KBM-7 (cell line): ENCODE results near the gene MAP3K4.

Source experiments
- DNase-seq: peaks from one replicate; pipeline ENCODE4 v3.0.0-alpha.2; 2015
- in situ Hi-C: fragments of 300-500 bp; cut with MboI; formaldehyde crosslinking; loops from 2 replicates; pipeline ENCODE4 v1.14.3; 2020; ENCODE audit warnings: low sequenced_read_pairs, low pct_unique_long_range_greater_than_20kb, mixed read lengths

The MAP3K4 gene

DNA sequence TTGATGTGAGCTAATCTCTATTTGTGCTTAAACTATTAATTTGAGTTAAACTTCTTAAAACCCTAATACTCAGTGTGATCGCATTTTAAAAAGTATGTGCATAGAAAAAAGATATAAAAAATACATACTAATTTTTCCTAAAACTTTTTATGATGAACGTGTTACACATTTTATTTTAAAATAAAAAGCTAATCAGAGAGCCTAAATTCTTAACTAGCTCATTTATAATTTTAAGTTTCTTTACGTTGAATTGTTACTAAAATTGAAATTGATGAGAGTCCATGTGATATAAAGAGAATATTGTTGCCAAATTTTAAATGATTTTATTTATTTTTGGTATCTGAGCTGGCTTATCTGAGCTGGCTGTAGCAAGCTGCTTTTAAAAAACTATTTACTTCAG, 6.6 kb downstream of the MAP3K4 start:
- no peak for DNase-seq
- in situ Hi-C loops = no loop called here

DNA sequence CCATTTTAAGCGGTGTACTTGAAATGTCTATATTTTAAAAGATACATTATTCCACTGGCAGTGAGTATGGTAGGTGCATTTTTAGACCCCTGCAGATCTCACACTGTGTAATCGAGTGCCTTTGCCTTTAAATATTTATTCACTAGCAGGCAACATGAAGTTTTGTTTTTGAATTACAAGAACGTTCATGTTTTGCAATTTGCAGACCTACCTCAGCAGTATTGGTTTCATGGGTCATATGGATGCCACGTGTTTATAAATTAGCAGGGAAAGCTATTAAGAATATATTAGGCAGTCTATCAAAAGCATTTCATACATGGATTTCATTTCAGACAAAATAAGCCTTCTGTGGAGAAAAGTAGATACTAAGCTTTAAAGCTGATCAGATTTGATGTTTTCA, 7.2 kb downstream of the MAP3K4 start:
- in situ Hi-C loops = no loop called here
- DNase-seq = no peak

DNA sequence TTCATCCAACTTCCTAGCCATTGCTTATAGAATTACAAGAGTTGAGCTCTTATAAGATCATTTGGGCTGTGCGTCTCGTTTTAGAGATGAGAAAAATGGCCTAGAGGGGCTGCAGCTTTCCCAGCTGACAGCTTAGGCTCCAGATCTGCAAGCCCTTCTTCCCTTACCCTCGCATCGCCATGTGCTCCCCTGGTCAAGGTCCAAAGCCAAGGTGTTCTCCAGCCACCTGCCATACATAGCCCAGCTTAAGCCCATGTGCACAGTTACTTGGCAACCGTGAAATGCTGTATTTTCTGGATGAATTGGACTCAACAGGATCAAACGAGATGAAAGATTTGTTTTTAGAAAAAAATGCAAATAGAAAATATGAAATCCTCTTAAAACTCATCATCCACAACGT, 7.9 kb downstream of the MAP3K4 start:
- no peak for DNase-seq
- in situ Hi-C loops = no loop called here

DNA sequence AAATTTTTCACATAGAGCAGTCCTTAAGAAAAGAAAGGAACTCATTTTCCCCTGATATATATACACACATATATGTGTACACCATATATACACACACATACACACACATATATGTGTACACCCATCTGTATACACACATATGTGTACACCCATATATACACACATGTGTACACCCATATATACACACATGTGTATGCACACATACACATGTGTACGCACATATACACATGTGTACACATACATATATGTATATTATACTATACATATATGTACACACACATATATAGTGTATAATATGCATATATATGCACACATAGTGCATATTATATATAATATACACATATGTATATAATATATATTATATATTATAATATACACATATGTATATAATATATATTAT, 9.1 kb downstream of the MAP3K4 start:
- no peak for DNase-seq
- in situ Hi-C loops = no loop called here

DNA sequence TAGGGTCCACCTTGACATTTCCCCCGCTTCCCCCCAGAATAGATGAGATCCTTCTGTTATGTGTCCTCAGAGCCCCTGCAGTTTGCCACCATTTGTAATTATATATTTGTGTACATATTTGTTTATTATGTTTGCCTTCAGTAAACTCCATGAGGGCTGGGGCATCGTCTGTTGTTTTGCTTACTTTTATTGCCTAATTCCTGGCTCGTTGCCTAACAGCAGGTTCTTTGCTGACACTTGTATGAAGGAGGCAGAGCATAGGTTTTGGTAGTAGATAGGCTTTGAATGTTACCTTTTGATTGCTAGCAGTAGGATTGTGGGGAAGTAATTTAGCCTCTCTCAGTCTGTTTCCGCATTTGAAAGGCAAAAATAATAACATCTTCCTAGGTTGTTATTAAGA, 9.9 kb downstream of the MAP3K4 start:
- in situ Hi-C loops = no loop called here
- DNase-seq = peak; percentile 8

DNA sequence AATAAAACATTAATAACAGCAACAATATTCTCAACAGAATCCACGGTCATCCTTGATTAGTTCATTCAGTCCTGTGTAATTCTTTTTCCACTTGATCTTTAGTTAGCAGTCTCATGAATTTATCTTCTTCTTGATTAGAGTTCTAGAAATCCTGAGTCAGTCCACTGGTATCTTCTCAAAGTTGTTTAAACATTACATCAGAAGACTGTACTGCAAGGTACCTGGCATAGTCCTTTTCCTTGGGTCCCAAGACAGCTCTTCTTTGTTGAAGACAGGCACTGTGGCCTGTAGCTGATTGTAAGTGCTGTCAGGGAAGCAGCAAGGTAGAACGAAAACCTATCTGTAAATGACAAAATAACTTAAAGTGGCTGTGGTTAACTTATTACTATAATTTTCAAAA, 11.8 kb downstream of the MAP3K4 start:
- in situ Hi-C loops = no loop called here
- no peak for DNase-seq

DNA sequence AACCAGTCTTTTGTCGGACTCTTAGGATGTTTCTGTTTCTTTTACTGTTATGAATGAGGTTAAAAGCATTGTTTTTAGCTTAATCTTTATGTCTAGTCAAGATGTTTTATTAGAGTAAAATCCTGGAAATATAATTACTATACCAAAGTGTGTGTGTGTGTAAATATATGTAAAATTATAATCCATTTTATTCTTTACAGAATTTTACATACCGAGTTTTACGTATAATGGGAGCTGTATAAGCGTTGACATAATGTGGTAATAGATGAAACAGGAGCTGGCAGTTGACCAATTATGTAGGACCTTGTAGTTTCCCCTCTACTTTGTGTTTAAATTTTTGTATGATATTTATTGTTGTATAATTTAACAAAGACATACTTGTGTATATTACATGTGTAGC, 16.7 kb downstream of the MAP3K4 start:
- in situ Hi-C loops = no loop called here

DNA sequence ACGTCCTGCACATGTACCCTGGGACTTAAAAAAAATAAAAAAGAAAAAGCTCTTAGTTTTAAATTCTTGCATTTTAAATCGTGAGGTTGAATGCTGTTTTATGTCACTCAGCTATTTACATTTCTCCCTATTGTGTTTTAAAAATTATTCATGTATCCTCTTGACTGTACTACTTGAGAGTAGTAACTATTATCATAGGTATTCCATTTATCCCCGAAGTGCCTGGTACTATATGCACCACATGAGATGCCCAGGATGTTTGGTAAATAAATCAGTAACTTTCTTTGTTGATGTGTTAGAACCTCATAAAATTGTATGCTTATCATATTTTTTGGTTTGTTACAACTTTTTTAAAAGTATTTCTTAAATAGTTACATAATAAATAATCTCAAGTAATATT, 18.4 kb downstream of the MAP3K4 start:
- DNase-seq = no peak
- in situ Hi-C loops = no loop called here

More for the DNA sequence above, 16.7 kb downstream of the MAP3K4 start:
- no peak for DNase-seq

DNA sequence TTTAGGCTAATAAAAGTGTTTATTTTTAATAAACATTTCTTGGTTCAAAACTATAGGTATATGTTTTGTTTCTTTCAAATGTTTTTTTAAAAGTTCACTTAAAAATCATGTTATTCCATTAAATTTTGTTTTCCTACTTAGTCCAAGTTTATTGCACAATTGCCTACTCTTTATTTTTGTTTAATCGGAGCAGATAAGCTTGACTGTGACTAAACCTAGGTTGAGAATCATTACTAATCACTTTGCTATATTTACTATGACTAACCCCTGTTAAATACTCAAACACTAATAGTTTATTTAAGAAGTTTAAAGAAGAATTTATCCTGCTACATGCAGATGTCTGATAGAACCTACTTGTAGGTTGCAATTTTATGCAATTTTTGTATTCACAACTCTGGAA, 18.8 kb downstream of the MAP3K4 start:
- in situ Hi-C loops = no loop called here
- no peak for DNase-seq

DNA sequence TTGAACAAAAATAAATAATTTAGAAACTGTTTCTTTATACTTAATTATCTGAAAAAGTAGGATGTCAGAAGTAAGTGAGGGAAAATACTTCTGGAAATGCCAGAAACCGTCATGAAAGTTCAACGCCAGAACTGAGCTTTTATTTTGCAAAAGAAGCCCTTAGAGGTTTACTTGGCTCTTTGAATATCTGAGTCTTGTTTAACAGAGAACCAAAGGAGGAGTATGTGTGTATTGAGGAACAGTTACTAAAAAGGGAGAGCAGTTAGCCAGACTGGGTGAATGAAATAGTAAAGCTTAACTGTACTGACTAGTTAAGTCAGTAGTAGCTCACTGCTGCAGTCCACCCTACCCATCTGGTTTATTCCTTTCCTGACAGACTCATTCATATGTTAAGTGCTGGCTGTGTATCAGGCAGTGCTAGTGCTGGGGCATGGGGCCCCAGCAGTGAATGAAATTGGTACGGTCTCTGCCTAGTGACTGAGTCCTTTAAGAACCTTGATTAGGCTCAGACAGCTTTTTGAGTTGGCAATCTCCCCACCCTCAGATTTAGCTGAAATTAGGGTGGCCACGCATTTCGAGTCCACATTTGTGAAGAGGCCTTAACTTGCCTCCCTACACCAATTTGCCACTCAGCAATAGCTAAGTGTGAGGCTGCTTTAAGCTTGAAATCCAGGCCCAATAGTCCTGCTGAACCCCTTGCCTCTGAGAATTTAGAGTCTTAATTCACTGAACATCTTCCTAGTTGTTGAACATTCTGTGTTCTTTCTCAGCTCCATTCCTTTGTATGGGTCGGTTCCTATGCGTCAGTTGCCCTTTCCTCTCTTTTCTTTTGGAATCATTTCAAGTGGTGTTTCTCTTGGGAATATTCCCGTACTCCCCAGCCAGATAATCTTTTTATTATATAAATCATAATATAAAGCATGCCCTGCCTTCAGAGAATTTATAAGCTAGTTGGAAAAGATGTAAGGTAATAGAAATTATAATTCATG, 20.2 kb downstream of the MAP3K4 start:
- in situ Hi-C loops = no loop called here
- no peak for DNase-seq

DNA sequence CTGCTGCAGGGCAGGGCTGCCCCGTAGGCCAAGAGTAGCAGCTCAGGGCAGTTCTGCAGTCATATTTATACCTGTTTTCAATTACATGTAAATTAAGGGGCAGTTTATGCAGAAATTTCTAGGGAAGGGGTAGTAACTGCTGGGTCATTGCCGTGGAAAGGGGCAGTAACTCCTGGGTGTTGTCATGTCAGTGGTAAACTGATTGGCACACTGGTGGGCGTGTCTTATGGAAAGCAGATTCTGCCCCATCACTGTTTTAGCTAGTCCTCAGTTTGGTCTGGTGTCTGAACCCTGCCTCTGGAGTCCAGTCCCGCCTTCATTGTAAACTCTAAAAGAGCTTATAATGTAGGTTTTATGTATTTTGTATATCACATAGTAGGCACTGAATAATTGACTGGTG, 22.1 kb downstream of the MAP3K4 start:
- DNase-seq = no peak
- in situ Hi-C loops = no loop called here

DNA sequence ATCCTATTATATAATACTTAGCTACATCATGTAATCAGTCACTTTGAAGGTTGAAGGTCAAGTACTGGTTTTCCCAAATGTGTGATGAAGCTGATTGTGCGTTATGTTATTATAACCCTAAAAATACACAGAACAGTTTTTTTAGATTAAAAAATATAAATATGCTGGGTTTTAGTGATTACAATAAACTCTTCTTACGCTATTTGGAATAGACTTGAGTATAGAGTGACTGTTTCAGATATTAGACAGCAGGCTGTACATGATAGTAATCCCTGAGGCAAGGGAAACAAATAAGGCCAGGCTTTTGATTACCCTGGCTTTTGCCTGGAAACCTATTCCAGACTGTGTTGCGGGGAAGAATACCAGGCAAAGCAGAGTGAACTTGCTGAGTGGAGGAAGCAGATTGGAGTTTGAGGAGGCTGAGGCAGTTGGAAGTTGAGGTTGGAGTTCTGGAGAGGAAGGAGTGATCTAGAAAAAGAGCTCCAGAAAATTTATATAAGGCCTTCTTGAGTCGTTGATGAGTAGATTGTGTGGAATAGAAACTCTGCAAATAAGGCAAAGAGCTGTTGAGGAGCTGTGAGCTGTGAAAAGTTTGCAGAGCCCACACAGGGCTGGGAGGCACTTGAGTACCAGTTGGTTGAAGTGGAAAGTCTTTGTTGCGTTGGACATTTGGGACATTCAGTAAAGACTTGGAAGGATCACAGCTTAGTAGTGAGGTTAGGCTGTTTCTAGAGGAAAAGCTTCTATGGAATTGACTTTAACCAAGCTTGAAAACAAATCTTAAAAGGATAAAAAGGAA, 26.4 kb downstream of the MAP3K4 start:
- no peak for DNase-seq
- in situ Hi-C loops = no loop called here

DNA sequence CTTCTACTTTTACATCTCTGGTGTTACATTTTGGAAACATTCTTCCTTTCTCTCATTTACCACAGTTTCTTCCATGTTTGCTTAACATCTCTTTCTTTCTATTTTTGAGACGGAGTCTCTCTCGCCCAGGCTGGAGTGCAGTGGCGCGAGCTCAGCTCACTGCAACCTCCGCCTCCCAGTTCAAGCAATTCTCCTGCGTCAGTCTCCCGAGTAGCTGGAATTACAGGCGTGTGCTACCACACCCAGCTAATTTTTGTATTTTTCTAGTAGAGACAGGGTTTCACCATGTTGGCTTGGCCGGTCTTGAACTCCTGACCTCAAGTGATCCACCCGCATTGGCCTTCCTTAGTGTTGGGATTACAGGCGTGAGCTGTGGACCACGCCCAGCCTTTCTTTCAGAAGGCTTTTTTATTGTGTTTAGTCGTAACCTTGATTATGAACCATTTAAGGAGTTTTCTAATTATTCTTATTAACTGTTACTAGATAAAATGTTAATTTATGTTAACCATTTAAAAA, 27.8 kb downstream of the MAP3K4 start:
- in situ Hi-C loops = no loop called here
- DNase-seq = no peak

DNA sequence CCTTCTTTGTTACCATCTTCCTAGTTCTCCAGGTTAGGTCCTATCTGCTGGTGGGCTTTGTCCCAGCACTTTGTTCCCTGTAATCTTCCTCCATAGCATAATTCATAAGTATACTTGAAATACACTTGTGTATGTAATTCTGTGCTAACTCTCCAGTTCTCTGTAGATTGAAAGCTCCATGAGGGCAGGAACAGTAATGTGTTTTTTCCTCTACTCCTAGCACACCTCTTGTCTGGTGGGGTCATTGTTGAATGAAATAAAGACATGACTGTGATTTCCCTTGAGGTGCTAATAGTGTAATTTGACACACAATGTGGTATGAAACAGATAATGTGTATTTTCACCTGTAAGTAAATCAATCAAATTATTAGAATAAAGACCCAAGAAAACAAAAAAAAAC, 30.0 kb downstream of the MAP3K4 start:
- DNase-seq = no peak
- in situ Hi-C loops = no loop called here

DNA sequence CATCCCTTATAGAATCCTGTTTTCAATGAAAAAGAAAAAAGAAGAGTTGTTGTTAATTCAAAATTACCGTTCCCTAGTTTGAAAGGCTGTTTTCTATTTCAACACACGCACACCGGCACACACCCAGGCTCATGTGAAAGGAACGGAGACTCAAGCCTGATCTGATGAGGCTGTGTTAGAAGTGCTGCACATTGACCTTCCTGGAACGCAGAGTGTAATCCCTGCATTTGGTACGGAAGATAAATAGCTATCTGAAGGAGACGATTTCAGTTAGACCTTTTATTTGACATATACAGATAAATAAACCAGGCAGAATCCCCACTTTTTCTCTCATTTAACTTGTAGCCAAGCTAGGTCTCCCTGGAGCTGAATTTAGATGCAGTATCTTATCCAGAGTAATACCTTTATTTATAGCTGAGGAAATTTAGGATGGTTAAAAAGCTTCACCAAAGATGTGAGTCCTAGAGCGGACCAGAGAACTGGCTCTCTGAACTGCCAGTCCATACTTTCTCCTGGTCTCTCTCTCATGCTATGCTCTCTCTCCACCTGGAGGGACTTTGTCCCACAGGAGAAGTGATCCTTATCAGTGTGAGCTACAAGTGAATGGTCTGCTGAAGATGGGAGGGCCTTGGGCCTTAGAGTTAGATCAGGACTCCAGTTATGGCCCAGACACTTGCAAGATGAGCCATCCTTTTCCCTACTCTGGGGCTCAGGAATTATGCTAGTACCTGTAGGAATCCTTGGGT, 30.6 kb downstream of the MAP3K4 start:
- no peak for DNase-seq
- in situ Hi-C loops = no loop called here

DNA sequence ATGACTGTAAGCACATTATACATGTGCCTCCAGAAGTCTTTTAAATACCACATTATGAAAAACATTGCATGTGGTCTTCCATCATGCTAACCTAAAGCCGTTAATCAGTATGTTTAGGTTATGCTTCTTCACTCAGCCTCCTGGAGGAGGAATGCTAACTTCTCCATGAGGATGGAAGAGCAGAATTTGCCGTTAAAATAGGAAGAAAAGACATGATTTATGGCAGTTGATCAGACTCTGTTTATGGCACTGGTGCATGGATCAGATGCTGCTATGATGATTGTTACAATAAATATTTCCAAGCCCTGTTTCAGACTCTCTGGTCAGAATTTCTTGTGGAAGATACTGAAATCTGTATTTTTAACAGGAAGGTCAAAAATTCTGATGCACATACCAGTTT, 31.7 kb downstream of the MAP3K4 start:
- in situ Hi-C loops = no loop called here
- no peak for DNase-seq

DNA sequence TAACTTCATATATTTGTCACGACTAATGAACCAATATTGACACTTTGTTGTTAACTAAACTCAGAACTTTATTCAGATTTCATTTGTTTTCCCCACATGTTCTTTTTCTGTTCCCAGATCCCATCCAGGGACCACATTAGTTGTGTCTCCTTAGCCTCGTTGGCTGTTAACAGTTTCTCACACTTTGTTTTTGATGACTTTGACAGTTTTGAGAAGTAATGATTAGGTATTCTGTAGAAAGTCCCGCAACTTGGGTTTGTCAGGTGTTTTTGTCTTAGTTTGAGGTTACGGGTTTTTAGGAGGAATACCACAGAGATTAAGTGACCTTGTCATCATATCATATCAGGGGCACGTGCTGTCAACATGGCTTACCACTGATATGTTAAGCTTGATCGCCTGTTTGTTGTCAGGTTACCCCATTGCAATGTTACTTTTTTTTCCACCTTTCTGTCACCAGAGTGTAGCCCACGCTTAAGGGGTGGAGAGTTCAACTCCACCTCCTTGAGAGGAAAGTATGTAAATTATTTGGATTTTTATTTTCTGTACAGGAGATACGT, 32.9 kb downstream of the MAP3K4 start:
- in situ Hi-C loops = no loop called here
- DNase-seq = no peak

DNA sequence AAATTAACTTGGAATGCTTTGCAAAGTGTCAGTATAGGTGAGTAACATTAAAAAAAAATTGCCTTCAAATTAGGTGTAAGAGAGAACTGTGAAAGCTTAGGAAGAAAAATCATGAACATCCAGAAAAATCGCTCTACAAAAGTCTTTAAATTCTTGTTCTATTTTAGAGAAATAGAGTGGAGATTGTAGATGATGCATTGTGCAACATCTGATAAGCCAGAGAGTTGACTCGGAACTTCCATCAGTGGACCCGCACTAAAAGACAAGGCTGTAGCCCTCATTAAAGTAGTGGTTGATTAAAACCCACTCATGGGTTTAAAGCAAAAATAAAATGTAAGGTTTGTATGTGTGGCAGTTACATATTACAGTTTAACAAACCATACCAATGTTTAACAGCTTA, 35.8 kb downstream of the MAP3K4 start:
- in situ Hi-C loops = no loop called here
- DNase-seq = no peak

DNA sequence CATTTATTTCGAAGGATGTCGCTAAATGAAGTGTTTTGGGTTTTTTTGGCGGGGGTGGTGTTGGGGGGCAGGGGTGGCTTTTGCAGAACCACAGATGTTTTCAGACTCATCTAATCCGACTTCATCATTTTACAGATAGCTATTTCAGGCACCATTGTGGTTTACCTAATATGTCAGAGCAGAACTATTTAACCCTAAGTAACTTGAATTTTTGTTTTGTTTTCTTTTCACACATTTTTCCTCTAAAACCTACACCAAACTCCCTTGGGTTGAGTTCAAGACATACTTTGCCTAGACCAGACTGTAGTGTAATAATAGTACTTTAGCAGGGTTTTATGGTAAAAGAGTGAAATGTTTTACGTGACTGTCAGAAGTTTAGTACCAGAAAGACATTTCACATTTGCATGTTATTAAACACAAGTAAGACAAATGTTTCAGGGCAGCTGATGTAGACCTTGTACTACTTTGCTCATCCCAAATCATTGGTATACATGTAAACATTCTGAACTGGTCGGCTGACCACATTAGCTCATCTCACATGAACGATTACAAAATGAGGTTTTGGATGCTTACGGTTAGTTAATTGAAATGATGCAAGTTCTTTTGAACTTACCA, 37.7 kb downstream of the MAP3K4 start:
- in situ Hi-C loops = no loop called here
- DNase-seq = no peak
